ENCODE measurements around the gene ANTXR1.
A peak's percentile ranks its signal among the peaks of the same experiment; 100 is the strongest.
"Not testable (repeated sequence)": the region's sequence is repeated elsewhere in the genome, so short reads cannot be mapped to it uniquely, and the experiment has no call there.

The ANTXR1 gene

GRCh38 chr2:69168144-69168813 lies 155.3 kb downstream of the ANTXR1 start:
- no peak for DNase-seq

GRCh38 chr2:69168950-69169654 lies 156.1 kb downstream of the ANTXR1 start:
- DNase-seq, result no peak

- peak; percentile 3 for DNase-seq
Observed at GRCh38 chr2:69169655-69170389, 156.8 kb downstream of the ANTXR1 start.

GRCh38 chr2:69170661-69171060 lies 157.7 kb downstream of the ANTXR1 start:
- no peak for DNase-seq

- no peak for DNase-seq
Observed at GRCh38 chr2:69171116-69171896, 158.3 kb downstream of the ANTXR1 start.

GRCh38 chr2:69171897-69172525 lies 159.0 kb downstream of the ANTXR1 start:
- DNase-seq, result no peak

- DNase-seq, result no peak
Observed at GRCh38 chr2:69173706-69174105, 160.7 kb downstream of the ANTXR1 start.

GRCh38 chr2:69174211-69174610 lies 161.2 kb downstream of the ANTXR1 start:
- DNase-seq, result not testable (repeated sequence)

- no peak for DNase-seq
Observed at GRCh38 chr2:69175790-69176715, 163.1 kb downstream of the ANTXR1 start.

GRCh38 chr2:69177063-69177771 lies 164.2 kb downstream of the ANTXR1 start:
- DNase-seq, result no peak

- DNase-seq, result no peak
Observed at GRCh38 chr2:69177785-69178636, 165.0 kb downstream of the ANTXR1 start.

- no peak for DNase-seq
Observed at GRCh38 chr2:69178756-69179155, 165.8 kb downstream of the ANTXR1 start.

GRCh38 chr2:69180227-69180626 lies 167.2 kb downstream of the ANTXR1 start:
- DNase-seq, result no peak

GRCh38 chr2:69180974-69181373 lies 168.0 kb downstream of the ANTXR1 start:
- DNase-seq, result no peak

GRCh38 chr2:69181806-69182427 lies 168.9 kb downstream of the ANTXR1 start:
- DNase-seq, result no peak

- DNase-seq, result no peak
Observed at GRCh38 chr2:69183659-69184058, 170.7 kb downstream of the ANTXR1 start.

- DNase-seq, result no peak
Observed at GRCh38 chr2:69184224-69184623, 171.2 kb downstream of the ANTXR1 start.

GRCh38 chr2:69185807-69186206 lies 172.8 kb downstream of the ANTXR1 start:
- peak; percentile 76 for DNase-seq

- no peak for DNase-seq
Observed at GRCh38 chr2:69186614-69187013, 173.6 kb downstream of the ANTXR1 start.
